ENCODE measurements around the gene DRC7.

DRC7 gene

DNA sequence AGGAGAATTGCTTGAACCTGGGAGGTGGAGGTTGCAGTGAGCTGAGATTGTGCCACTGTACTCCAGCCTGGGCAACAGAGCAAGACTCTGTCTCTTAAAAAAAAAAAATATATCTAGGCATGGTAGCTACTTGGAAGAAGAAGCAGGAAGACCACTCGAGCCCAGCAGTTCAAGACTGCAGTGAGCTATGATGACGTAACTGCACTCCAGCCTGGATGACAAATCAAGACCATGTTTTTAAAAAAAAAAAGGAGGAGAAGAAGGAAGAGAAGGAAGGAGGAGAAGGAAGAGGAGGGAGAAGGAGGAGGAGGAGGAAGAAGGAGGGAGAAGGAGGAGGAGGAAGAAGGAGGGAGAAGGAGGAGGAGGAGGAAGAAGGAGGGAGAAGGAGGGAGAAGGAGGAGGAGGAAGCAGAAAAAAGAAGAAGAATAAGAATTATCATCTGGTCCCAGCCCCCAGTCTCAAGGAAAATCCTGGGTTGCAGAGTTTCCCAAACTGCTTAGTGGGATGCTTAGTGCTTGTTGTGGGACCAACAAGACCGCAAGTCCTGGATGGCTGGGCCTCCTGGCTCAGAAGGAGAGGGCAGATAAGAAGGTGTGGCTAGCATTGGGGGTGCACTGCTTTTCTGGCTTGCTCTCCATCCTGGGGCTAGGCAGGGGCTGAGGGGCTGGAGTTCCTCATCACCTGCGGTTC is 3.7 kb upstream of the DRC7 start:
- DNase-seq (ENCODE audit: low read depth in 2 of 2) = no peak

DNA sequence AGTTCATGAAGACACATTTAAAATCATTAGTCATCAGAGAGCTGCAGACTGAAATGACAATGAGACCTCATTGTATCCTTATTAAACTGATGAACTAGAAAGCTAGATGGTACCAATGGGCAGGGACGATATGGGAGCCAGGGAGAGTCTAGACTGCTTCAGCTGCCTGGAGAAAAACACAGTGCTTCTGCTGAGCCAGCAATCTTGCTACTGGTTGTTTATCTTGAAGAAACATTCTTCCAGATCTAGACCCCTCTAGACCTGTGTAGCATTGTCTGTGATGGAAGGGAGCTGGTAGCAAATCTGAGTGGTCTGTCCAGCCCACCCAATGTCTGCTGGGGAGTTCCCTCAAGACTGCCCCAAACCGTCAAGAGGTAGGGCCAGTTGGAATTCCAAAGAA is 2.0 kb upstream of the DRC7 start:
- DNase-seq (ENCODE audit: low read depth in 2 of 2) = no peak

GRCh38 chr16:57693550-57693949 is 1.1 kb upstream of the DRC7 start:
- DNase-seq (ENCODE audit: low read depth in 2 of 2) = no peak

- no peak for DNase-seq (ENCODE audit: low read depth in 2 of 2)
Observed at GRCh38 chr16:57694231-57694724, 328 bp upstream of the DRC7 start.

DNA sequence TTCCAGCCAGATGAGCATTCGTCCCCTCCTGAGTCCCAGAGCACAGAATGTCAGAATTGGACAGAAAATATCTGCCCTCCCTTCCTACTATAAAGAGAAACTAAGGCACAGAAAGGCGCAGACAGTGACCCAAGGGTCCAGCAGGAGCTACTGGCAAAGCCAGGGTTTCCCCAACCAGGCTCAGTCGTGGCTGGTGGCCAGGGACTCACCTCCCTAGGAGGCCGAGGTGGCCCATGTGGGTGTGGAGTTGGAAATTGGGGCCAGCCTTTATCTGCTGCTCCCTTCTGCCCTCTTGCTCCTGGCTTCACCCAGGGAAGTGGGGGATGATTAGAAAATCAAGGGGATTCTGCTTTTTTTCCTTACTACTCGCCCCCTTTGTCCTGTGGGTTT is 1.1 kb downstream of the DRC7 start:
- no peak for DNase-seq (ENCODE audit: low read depth in 2 of 2)

DNA sequence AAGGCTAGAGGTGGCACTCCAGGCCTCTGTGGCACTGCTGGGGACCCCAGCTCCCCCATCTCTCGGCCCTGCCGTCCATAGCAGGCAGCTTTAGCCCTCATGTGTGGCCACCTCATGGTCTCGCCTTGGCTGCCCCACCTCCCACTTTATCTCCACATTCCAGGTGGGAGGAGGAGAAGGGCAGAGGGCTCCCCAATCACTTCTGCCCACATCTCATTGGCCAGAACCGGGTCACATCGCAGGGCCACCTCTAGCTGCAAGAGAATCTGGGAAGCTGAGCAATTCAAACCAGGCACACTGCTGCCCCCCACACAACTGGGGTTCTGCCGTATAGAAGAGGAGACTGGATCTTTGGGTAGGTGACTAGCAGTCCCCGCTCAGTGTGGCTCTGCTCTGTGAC is 1.6 kb downstream of the DRC7 start:
- DNase-seq (ENCODE audit: low read depth in 2 of 2) = no peak

- DNase-seq (ENCODE audit: low read depth in 2 of 2) = no peak
Observed at GRCh38 chr16:57697896-57698537, 3.4 kb downstream of the DRC7 start.

- DNase-seq (ENCODE audit: low read depth in 2 of 2) = no peak
Observed at GRCh38 chr16:57698812-57699405, 4.3 kb downstream of the DRC7 start.

GRCh38 chr16:57699481-57699880 is 4.9 kb downstream of the DRC7 start:
- DNase-seq (ENCODE audit: low read depth in 2 of 2) = no peak

GRCh38 chr16:57699899-57700298 is 5.3 kb downstream of the DRC7 start:
- no peak for DNase-seq (ENCODE audit: low read depth in 2 of 2)

GRCh38 chr16:57700781-57701551 is 6.4 kb downstream of the DRC7 start:
- no peak for DNase-seq (ENCODE audit: low read depth in 2 of 2)

DNA sequence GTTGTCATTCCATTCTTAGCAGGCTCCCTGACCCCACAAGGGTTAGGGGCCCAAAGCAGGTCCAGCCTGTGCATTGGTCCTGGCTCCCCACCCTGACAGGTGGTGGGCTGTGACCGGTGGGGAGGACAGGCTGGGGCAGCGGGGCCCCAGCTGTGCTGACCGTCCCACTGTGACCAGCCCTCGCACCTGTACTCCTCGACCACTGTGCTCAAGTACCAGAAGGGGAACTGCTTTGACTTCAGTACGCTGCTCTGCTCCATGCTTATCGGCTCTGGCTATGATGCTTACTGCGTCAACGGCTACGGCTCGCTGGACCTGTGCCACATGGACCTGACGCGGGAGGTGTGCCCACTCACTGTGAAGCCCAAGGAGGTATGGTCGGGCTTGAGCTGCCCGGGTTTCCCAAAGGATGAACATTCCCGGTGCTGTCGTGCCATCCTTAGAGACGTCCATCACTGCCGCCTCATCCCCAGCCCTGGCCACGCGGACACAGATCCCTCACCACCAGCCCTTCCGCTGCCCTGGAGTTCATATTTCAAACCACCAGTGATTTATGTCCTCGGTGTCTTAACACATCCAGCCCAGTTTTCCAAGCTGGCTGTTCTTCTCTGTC is 7.3 kb downstream of the DRC7 start:
- no peak for DNase-seq (ENCODE audit: low read depth in 2 of 2)

DNA sequence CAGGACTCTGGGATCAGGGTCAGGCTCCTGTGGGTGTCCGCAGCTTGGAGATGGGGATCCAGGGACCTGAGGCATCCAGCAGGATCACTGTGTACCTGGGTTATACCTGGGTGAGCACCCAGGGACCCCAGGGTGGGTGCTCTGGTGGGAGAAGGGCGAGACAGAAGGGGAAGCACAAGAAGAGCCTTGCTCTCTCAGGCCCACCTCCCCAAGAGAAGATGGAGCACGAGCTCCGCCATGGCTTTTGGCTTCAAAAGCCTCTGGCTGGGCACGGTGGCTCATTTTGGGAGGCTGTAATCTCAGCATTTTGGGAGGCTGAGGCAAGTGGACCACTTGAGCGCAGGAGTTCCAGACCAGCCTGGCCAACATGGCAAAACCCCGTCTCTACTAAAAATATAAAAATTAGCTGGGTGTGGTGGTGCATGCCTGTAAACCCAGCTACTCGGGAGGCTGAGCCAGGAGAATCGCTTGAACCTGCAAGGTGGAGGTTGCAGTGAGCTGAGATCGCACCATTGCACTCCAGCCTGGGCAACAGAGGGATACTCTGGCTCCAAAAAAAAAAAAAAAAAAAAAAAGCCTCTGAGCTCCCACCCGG is 8.9 kb downstream of the DRC7 start:
- no peak for DNase-seq (ENCODE audit: low read depth in 2 of 2)

GRCh38 chr16:57704011-57704904 is 9.7 kb downstream of the DRC7 start:
- DNase-seq (ENCODE audit: low read depth in 2 of 2) = no peak

DNA sequence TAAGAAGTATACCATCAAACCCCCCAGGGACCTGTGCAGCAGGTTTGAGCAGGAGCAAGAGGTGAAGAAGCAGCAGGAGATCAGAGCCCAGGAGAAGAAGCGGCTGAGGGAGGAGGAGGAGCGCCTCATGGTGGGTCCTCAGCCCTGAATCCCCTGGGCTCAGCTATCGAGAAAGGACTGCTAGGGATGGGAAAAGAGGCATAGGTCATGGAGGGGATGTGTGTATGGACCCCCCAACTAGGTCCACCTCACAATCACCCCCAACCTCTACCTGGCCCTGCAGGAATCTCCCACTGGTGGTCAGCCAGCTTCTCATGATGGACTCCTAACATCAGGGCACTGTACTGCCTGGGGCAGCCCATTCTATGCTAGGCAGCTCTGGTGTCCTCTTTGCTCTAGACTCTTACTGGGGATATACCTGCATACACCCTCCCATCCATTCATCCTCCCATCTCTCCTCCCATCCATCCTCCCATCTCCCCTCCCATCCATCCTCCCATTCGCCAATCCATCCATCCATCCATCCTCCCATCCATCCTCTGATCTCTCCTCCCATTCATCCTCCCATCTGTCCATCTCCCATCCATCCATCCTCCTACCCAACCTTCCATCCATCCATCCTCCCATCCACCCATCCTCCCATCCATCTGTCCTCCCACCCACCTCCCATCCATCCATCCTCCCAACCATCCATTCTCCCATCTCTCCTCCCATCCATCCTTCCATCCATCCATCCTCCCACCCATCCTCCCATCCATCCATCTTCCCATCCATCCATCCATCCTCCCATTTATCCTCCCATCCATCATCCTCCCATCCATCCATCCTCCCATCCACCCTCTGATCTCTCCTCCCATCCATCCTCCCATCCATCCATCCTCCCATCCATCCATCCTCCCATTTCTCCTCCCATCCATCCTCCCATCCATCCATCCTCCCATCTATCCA is 10.6 kb downstream of the DRC7 start:
- no peak for DNase-seq (ENCODE audit: low read depth in 2 of 2)

DNA sequence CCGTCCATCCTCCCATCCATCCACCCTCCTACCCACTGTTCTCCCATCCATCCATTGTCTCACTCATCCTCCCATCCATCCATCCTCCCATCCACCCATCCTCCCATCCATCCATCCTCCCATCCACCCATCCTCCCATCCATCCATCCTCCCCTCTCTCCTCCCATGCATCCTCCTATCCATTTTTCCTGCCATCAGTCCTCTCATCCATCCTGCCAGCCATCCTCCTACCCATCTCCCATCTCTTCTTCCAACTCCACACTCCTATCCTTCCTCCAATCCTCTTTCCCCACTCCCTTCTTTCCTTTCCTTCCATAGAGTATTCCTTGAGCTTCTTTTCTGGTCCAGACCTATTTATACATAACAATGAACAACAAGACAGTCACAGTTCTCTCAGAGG is 12.1 kb downstream of the DRC7 start:
- no peak for DNase-seq (ENCODE audit: low read depth in 2 of 2)

- no peak for DNase-seq (ENCODE audit: low read depth in 2 of 2)
Observed at GRCh38 chr16:57707331-57707730, 12.7 kb downstream of the DRC7 start.

DNA sequence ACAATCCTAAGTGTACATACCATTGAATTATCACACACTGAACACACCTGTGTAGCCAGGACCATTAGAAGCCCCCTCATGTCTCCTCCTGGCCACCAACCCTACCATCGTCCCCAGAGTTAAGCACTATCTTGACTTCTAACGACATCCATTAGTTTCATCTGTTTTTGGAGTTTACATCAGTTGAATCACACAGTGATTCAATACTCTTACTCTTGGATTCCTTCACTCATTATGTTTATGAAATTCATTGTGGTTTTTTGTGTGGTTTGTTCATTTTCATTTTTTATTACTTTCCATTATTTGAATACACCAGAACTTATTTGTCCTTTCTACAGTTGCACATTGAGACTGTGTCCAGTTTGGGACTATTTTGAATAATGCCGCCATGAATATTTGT is 13.6 kb downstream of the DRC7 start:
- DNase-seq (ENCODE audit: low read depth in 2 of 2) = no peak

DNA sequence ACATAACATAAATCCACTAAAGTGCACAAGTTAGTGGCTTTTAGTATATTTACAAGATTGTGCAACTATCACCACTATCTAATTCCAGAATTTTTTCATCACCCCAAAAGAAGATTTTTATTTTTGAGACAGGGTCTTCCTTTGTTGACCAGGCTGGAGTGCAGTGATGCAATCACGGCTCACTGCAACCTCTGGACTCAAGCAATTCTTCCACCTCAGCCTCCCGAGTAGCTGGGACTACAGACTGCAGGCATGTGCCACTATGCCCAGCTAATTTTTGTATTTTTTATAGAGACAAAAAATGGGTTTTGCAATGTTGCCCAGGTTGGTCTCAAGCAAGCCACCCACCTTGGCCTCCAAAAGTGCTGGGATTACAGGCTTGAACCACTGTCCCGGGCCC is 15.1 kb downstream of the DRC7 start:
- DNase-seq (ENCODE audit: low read depth in 2 of 2) = no peak
